ENCODE data around the gene MET. TPM values are rescaled to one million over a fixed set of nuclear protein-coding genes. Genes with fewer than 3 reads are reported as not detected.

The MET gene
- total and polyA plus RNA-seq, 10 of the 15 experiments (the other 5 are each of a cell fraction or from before 2014, with no cell fraction given), result 0.01 to 0.21 TPM; not detected in 8

DNA sequence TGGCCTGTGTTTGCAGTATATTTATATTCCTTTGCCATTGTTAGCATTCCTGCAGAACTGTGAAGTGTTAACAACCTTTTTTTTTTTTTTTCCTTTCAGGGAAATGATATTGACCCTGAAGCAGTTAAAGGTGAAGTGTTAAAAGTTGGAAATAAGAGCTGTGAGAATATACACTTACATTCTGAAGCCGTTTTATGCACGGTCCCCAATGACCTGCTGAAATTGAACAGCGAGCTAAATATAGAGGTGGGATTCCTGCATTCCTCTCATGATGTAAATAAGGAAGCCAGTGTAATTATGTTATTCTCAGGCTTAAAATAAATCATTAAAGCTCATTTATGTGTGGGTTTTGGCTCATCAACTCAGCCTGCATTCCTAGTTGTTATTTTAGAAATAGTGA lies 97.5 kb downstream of the MET start:
- Histone ChIP-seq H3K27me3 (replicated peaks in 1 of 2; ENCODE audit: control insufficient read depth in 2 of 2, insufficient read depth in 2 of 2, low read length in 1 of 2) (peaks cover 0 to 8% of the 10 kb centered on the region in 2 experiments; a peak in 2 of 4 replicates), H3K27ac (ENCODE audit: control insufficient read depth, insufficient read depth) (no peak overlapping the region), H3K79me2 (ENCODE audit: control insufficient read depth, insufficient read depth, low read length) (no peaks in the 10 kb centered on the region), H2AFZ (ENCODE audit: control insufficient read depth, low read depth, low read length) (no peak overlapping the region), H3K4me3 (no peak overlapping the region), H3K4me1 (ENCODE audit: control insufficient read depth, insufficient read depth, low read length) (no peaks in the 10 kb centered on the region), H3K9me3 (replicated peaks; ENCODE audit: control insufficient read depth, insufficient read depth, low read length) (no peaks in the 10 kb centered on the region), H3K36me3 (ENCODE audit: control insufficient read depth in 2 of 2, insufficient read depth in 2 of 2, low read length in 1 of 2) (no peaks in the 10 kb centered on the region), H3K4me2 (ENCODE audit: control insufficient read depth, insufficient read depth) (no peak overlapping the region), H4K20me1 (ENCODE audit: control insufficient read depth, insufficient read depth) (no peaks in the 10 kb centered on the region), H3K9ac (ENCODE audit: control insufficient read depth, insufficient read depth, low read length) (no peak overlapping the region)
- intact Hi-C loops (cut with micrococcal nuclease; ENCODE audit: unreplicated experiment) (no loop called here), in situ Hi-C loops (cut with MboI) (no loop called here)
- FAIRE-seq (no peak), ATAC-seq (no peak), DNase-seq (ENCODE audit: low read depth, low spot score) (no peak)
- ChIA-PET SMC1A (ENCODE audit: uncharacterized antibody, unreplicated experiment) (interaction anchor here (1.3 kb wide), 1 partner anchor 176 kb away, joined by 4 read pairs; no protein-coding TSS in a partner anchor), CTCF (interaction anchor here (1.0 kb wide), 1 partner anchor 14 kb away, joined by 3 read pairs; no protein-coding TSS in a partner anchor), POLR2A (no interaction called here), RAD21 (ENCODE audit: unreplicated experiment) (no interaction called here)
- WGBS (ENCODE audit: insufficient coverage, insufficient replicate concordance, low lambda C conversion rate, missing lambda C conversion rate), result 52% methylated on average over 3 of the region's 3 CpGs
- BruUV-seq (replicated peaks), result no TSS peak
- TF ChIP-seq, protein P1, sequence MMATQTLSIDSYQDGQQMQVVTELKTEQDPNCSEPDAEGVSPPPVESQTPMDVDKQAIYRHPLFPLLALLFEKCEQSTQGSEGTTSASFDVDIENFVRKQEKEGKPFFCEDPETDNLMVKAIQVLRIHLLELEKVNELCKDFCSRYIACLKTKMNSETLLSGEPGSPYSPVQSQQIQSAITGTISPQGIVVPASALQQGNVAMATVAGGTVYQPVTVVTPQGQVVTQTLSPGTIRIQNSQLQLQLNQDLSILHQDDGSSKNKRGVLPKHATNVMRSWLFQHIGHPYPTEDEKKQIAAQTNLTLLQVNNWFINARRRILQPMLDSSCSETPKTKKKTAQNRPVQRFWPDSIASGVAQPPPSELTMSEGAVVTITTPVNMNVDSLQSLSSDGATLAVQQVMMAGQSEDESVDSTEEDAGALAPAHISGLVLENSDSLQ (IDR thresholded peaks at IDR 0.05), result no peak
- TF ChIP-seq FOXK2 (IDR thresholded peaks at IDR 0.05) (no peak), KLF5 (IDR thresholded peaks at IDR 0.05; ENCODE audit: partially characterized antibody) (no peak), RAD21 (IDR thresholded peaks at IDR 0.05; ENCODE audit: insufficient read depth, low read depth, low read length) (no peak), JUND (IDR thresholded peaks at IDR 0.05; ENCODE audit: low read depth, low read length) (no peak), RFX5 (IDR thresholded peaks at IDR 0.05; ENCODE audit: low read depth, low read length) (no peak), ATF3 (IDR thresholded peaks at IDR 0.05; ENCODE audit: borderline replicate concordance, extremely low read depth, low read depth, low read length) (no peak), GABPA (IDR thresholded peaks at IDR 0.05; ENCODE audit: low read depth) (no peak), EGR1 (IDR thresholded peaks at IDR 0.05; ENCODE audit: borderline replicate concordance in 1 of 2, low read depth in 2 of 2, low read length in 2 of 2) (no peak), ETV6 (conservative IDR thresholded peaks at IDR 0.05 in 1 of 2, IDR thresholded peaks at IDR 0.05 in 1 of 2; ENCODE audit: borderline replicate concordance in 1 of 2, low read depth in 1 of 2) (no peak), MYB (IDR thresholded peaks at IDR 0.05; ENCODE audit: borderline replicate concordance, low read depth, low read length) (no peak), TCF3 (IDR thresholded peaks at IDR 0.05; ENCODE audit: borderline replicate concordance, insufficient read depth, low read depth, low read length) (no peak), IRF5 (IDR thresholded peaks at IDR 0.05; ENCODE audit: borderline replicate concordance) (no peak), BCL11A (IDR thresholded peaks at IDR 0.05; ENCODE audit: low read depth, low read length) (no peak), CREB1 (IDR thresholded peaks at IDR 0.05; ENCODE audit: low read depth) (no peak), ZNF207 (IDR thresholded peaks at IDR 0.05; ENCODE audit: borderline replicate concordance) (no peak), CHD1 (IDR thresholded peaks at IDR 0.05; ENCODE audit: low read depth, low read length) (no peak)
- TF ChIP-seq, protein P2, sequence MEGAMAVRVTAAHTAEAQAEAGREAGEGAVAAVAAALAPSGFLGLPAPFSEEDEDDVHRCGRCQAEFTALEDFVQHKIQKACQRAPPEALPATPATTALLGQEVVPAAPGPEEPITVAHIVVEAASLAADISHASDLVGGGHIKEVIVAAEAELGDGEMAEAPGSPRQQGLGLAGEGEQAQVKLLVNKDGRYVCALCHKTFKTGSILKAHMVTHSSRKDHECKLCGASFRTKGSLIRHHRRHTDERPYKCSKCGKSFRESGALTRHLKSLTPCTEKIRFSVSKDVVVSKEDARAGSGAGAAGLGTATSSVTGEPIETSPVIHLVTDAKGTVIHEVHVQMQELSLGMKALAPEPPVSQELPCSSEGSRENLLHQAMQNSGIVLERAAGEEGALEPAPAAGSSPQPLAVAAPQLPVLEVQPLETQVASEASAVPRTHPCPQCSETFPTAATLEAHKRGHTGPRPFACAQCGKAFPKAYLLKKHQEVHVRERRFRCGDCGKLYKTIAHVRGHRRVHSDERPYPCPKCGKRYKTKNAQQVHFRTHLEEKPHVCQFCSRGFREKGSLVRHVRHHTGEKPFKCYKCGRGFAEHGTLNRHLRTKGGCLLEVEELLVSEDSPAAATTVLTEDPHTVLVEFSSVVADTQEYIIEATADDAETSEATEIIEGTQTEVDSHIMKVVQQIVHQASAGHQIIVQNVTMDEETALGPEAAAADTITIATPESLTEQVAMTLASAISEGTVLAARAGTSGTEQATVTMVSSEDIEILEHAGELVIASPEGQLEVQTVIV (IDR thresholded peaks at IDR 0.05; ENCODE audit: borderline replicate concordance, partially characterized antibody), result no peak
